ENCODE results near the gene ITSN1.

ITSN1 gene

GRCh38 chr21:33871171-33871570 is 228.9 kb downstream of the ITSN1 start:
- H3K4me2 ChIP-seq (ENCODE audit: low read length): no peak overlapping the region
- H3K4me3 ChIP-seq (ENCODE audit: low read length): no peak overlapping the region
- no peak overlapping the region for H3K9ac ChIP-seq (ENCODE audit: low read depth, low read length)
- no peaks in the 10 kb centered on the region for H3K27me3 ChIP-seq (ENCODE audit: control insufficient read depth, insufficient read depth, low read length)
- H3K4me1 ChIP-seq (ENCODE audit: control insufficient read depth, insufficient read depth, low read length): no peaks in the 10 kb centered on the region
- H3K9me3 ChIP-seq (replicated peaks; ENCODE audit: low read length): no peaks in the 10 kb centered on the region
- H3K36me3 ChIP-seq (ENCODE audit: insufficient read depth, low read length): no peaks in the 10 kb centered on the region

DNA sequence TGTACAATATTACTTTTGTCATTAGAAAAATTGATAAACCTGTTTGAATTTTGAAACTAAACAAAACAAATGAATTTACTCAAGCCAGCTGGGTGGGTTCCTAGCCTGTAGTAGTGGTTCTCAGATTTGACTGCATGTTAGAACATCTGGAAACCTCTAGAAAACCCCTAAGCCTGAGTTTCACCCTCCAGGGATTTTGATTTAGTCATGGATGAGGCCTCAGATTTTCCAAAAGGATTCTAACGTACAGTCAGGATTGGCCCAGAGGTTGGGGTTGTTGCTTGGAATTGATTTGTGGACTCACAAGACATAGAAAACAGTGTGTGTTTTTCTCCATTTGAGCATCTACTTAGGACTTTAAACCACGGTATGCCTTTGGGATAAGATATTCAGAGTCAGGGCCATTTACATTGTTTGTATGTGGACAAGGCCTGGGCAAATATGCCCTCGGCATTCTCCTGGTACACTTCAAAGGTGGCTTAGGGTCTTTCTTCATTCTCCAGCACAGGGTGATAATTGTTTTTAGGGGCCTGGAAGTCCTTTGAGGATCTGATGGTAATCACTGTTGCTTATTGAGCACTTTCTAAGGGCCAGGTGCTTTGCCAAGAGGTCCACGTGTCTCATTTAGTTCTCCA is 230.7 kb downstream of the ITSN1 start:
- H3K4me1 ChIP-seq (ENCODE audit: control insufficient read depth, insufficient read depth, low read length): no peaks in the 10 kb centered on the region
- H3K4me2 ChIP-seq (ENCODE audit: low read length): no peak overlapping the region
- no peaks in the 10 kb centered on the region for H3K36me3 ChIP-seq (ENCODE audit: insufficient read depth, low read length)
- no peak overlapping the region for H3K4me3 ChIP-seq (ENCODE audit: low read length)
- no peak overlapping the region for H3K9ac ChIP-seq (ENCODE audit: low read depth, low read length)
- H3K27me3 ChIP-seq (ENCODE audit: control insufficient read depth, insufficient read depth, low read length): no peaks in the 10 kb centered on the region
- H3K9me3 ChIP-seq (replicated peaks; ENCODE audit: low read length): no peaks in the 10 kb centered on the region

- Histone ChIP-seq H3K4me3 (ENCODE audit: low read length) (no peak overlapping the region), H3K27me3 (ENCODE audit: control insufficient read depth, insufficient read depth, low read length) (no peaks in the 10 kb centered on the region), H3K36me3 (ENCODE audit: insufficient read depth, low read length) (no peaks in the 10 kb centered on the region), H3K4me2 (ENCODE audit: low read length) (no peak overlapping the region), H3K4me1 (ENCODE audit: control insufficient read depth, insufficient read depth, low read length) (no peaks in the 10 kb centered on the region), H3K9me3 (replicated peaks; ENCODE audit: low read length) (no peaks in the 10 kb centered on the region), H3K9ac (ENCODE audit: low read depth, low read length) (no peak overlapping the region)
Observed at GRCh38 chr21:33874161-33874560, 231.9 kb downstream of the ITSN1 start.

DNA sequence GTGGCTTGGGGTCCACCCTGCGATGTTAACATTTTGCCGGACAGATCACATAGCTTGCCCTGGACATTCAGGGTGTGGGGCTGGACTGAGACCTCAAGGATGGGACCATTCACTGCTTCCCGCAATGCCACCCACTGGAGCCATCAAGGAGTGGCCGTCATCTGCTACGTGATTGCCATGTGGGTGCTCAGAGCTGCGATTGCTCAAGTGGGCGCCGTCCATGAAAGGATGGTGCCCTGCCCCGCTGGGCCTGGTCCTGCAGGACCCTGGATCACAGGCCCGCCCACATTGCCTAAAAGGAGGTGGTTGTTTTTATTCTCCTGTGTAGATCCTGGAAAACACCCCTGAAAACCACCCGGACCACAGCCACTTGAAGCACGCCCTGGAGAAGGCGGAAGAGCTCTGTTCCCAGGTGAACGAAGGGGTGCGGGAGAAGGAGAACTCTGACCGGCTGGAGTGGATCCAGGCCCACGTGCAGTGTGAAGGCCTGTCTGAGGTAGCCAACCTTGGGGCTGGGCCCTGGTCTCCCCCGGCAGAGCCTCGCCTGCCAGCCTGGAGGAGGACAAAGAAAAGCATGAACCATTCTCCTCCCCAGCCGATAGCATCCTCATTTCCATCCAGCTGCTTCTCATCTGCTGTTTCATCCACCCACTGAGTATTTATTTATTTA is 232.9 kb downstream of the ITSN1 start:
- Histone ChIP-seq H3K4me2 (ENCODE audit: low read length) (no peak overlapping the region), H3K9ac (ENCODE audit: low read depth, low read length) (no peak overlapping the region), H3K27me3 (ENCODE audit: control insufficient read depth, insufficient read depth, low read length) (no peaks in the 10 kb centered on the region), H3K36me3 (ENCODE audit: insufficient read depth, low read length) (no peaks in the 10 kb centered on the region), H3K9me3 (replicated peaks; ENCODE audit: low read length) (no peaks in the 10 kb centered on the region), H3K4me1 (ENCODE audit: control insufficient read depth, insufficient read depth, low read length) (no peaks in the 10 kb centered on the region), H3K4me3 (ENCODE audit: low read length) (no peak overlapping the region)

DNA sequence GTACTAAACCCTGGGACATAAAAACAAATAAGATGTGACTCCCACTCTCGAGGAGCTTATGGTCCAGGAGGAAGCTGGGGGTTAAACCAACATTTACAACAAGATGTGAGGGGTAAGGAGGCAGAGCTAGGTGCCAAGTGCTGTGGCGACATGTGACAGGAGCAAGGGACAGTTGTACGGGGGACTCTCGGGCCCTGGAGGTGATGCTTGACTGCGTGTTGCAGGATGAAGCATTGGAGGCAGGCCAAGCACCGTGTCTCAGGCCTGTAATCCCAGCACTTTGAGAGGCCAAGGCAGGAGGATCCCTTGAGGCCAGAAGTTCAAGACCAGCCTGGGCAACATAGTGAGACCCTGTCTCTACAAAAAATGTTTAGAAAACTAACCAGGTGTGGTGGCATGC is 236.5 kb downstream of the ITSN1 start:
- no peak overlapping the region for H3K4me2 ChIP-seq (ENCODE audit: low read length)
- no peaks in the 10 kb centered on the region for H3K9me3 ChIP-seq (replicated peaks; ENCODE audit: low read length)
- no peak overlapping the region for H3K9ac ChIP-seq (ENCODE audit: low read depth, low read length)
- no peak overlapping the region for H3K4me3 ChIP-seq (ENCODE audit: low read length)
- H3K4me1 ChIP-seq (ENCODE audit: control insufficient read depth, insufficient read depth, low read length): no peaks in the 10 kb centered on the region
- peaks cover 18% of the 10 kb centered on the region for H3K27me3 ChIP-seq (ENCODE audit: control insufficient read depth, insufficient read depth, low read length)
- H3K36me3 ChIP-seq (ENCODE audit: insufficient read depth, low read length): no peaks in the 10 kb centered on the region

GRCh38 chr21:33880626-33881025 is 238.3 kb downstream of the ITSN1 start:
- Histone ChIP-seq H3K4me3 (ENCODE audit: low read length) (no peak overlapping the region), H3K4me2 (ENCODE audit: low read length) (no peak overlapping the region), H3K9me3 (replicated peaks; ENCODE audit: low read length) (no peaks in the 10 kb centered on the region), H3K4me1 (ENCODE audit: control insufficient read depth, insufficient read depth, low read length) (no peaks in the 10 kb centered on the region), H3K27me3 (ENCODE audit: control insufficient read depth, insufficient read depth, low read length) (peaks cover 33% of the 10 kb centered on the region), H3K9ac (ENCODE audit: low read depth, low read length) (no peak overlapping the region), H3K36me3 (ENCODE audit: insufficient read depth, low read length) (no peaks in the 10 kb centered on the region)

DNA sequence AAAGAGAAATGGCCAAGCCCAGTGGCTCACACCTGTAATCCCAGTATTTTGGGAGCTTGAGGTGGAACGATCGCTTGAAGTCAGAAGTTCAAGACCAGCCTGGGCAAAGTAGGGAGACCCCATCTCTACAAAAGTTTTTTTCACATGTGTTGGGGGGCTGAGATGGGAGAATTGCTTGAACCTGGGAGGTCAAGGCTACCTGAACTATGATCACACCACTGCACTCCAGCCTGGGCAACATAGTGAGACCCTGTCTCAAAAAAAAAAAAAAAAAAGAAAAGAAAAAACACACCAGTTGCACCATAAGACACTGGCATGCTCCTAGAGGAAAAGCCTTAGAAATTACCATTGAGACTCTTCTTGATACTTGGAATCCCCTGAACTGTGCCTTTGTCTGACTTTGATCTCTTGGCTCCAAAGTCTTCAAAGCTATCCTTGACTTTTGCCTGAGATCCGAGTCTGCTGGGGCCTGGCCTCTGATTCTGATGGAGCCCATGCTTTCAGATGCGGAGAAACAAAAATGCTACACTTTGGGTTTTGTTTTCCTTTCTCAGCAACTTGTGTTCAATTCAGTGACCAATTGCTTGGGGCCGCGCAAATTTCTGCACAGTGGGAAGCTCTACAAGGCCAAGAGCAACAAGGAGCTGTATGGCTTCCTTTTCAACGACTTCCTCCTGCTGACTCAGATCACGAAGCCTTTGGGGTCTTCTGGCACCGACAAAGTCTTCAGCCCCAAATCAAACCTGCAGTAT is 239.6 kb downstream of the ITSN1 start:
- no peaks in the 10 kb centered on the region for H3K36me3 ChIP-seq (ENCODE audit: insufficient read depth, low read length)
- H3K27me3 ChIP-seq (ENCODE audit: control insufficient read depth, insufficient read depth, low read length): peaks cover 40% of the 10 kb centered on the region
- H3K4me2 ChIP-seq (ENCODE audit: low read length): no peak overlapping the region
- H3K4me1 ChIP-seq (ENCODE audit: control insufficient read depth, insufficient read depth, low read length): no peaks in the 10 kb centered on the region
- H3K4me3 ChIP-seq (ENCODE audit: low read length): no peak overlapping the region
- no peak overlapping the region for H3K9ac ChIP-seq (ENCODE audit: low read depth, low read length)
- H3K9me3 ChIP-seq (replicated peaks; ENCODE audit: low read length): no peaks in the 10 kb centered on the region

GRCh38 chr21:33883118-33883517 is 240.8 kb downstream of the ITSN1 start:
- no peak overlapping the region for H3K4me3 ChIP-seq (ENCODE audit: low read length)
- H3K36me3 ChIP-seq (ENCODE audit: insufficient read depth, low read length): no peaks in the 10 kb centered on the region
- no peaks in the 10 kb centered on the region for H3K9me3 ChIP-seq (replicated peaks; ENCODE audit: low read length)
- H3K27me3 ChIP-seq (ENCODE audit: control insufficient read depth, insufficient read depth, low read length): peaks cover 40% of the 10 kb centered on the region
- no peak overlapping the region for H3K4me2 ChIP-seq (ENCODE audit: low read length)
- no peaks in the 10 kb centered on the region for H3K4me1 ChIP-seq (ENCODE audit: control insufficient read depth, insufficient read depth, low read length)
- H3K9ac ChIP-seq (ENCODE audit: low read depth, low read length): no peak overlapping the region

- Histone ChIP-seq H3K4me3 (ENCODE audit: low read length) (no peak overlapping the region), H3K9ac (ENCODE audit: low read depth, low read length) (no peak overlapping the region), H3K36me3 (ENCODE audit: insufficient read depth, low read length) (no peaks in the 10 kb centered on the region), H3K9me3 (replicated peaks; ENCODE audit: low read length) (no peaks in the 10 kb centered on the region), H3K4me2 (ENCODE audit: low read length) (no peak overlapping the region), H3K4me1 (ENCODE audit: control insufficient read depth, insufficient read depth, low read length) (no peaks in the 10 kb centered on the region), H3K27me3 (ENCODE audit: control insufficient read depth, insufficient read depth, low read length) (peaks cover 40% of the 10 kb centered on the region)
Observed at GRCh38 chr21:33884376-33885171, 242.3 kb downstream of the ITSN1 start.

DNA sequence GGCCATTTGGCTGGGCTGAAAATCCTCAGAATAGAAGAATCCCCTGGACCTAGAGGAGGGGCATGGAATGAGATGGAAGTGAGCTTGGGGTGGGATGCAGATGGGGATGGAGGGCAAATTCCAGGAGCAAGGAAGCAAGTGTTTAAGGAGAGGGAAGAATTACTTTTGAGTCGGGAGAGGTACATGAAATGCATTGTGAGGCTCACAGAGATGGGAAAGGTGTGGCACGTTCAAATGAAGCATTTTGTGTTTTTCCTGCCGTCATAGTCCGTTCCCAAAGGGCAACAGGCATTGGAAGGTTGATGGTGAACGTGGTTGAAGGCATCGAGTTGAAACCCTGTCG is 242.8 kb downstream of the ITSN1 start:
- Histone ChIP-seq H3K4me3 (ENCODE audit: low read length) (no peak overlapping the region), H3K9me3 (replicated peaks; ENCODE audit: low read length) (no peaks in the 10 kb centered on the region), H3K4me2 (ENCODE audit: low read length) (no peak overlapping the region), H3K4me1 (ENCODE audit: control insufficient read depth, insufficient read depth, low read length) (no peaks in the 10 kb centered on the region), H3K36me3 (ENCODE audit: insufficient read depth, low read length) (no peaks in the 10 kb centered on the region), H3K27me3 (ENCODE audit: control insufficient read depth, insufficient read depth, low read length) (peaks cover 40% of the 10 kb centered on the region), H3K9ac (ENCODE audit: low read depth, low read length) (no peak overlapping the region)

- no peak overlapping the region for H3K4me2 ChIP-seq (ENCODE audit: low read length)
- H3K9me3 ChIP-seq (replicated peaks; ENCODE audit: low read length): no peaks in the 10 kb centered on the region
- H3K4me3 ChIP-seq (ENCODE audit: low read length): no peak overlapping the region
- no peak overlapping the region for H3K9ac ChIP-seq (ENCODE audit: low read depth, low read length)
- peaks cover 44% of the 10 kb centered on the region for H3K27me3 ChIP-seq (ENCODE audit: control insufficient read depth, insufficient read depth, low read length)
- H3K36me3 ChIP-seq (ENCODE audit: insufficient read depth, low read length): no peaks in the 10 kb centered on the region
- H3K4me1 ChIP-seq (ENCODE audit: control insufficient read depth, insufficient read depth, low read length): no peaks in the 10 kb centered on the region
Observed at GRCh38 chr21:33886321-33886720, 244.0 kb downstream of the ITSN1 start.

All from skeletal muscle satellite cell (primary cell).